Endothelial cell of umbilical vein (primary cell): Measurements from ENCODE around the gene TPBG. TPM values are rescaled to one million over a fixed set of nuclear protein-coding genes. Genes with fewer than 3 reads are reported as not detected.

ENCODE experiments used
- BruUV-seq: library from RNA; stranded (reverse); fragments of 400-500 nt; replicated peaks from 2 replicates; lab custom pipeline; 2021; lab: Mats Ljungman, UMichigan
- CTCF ChIA-PET: fragments of 300-600, 350-600 bp; sonication (Branson Sonifier 250); formaldehyde crosslinking; loops from one replicate; lab custom pipeline; 2021; ENCODE audit warnings: antibody characterized with exemption, inconsistent platforms; lab: Charles Lee
- POLR2A ChIA-PET: fragments of 300-600, 350-600 bp; sonication (Branson Sonifier 250); formaldehyde crosslinking; loops from one replicate; lab custom pipeline; 2021; ENCODE audit warnings: antibody characterized with exemption, inconsistent platforms; lab: Charles Lee
- DNase-seq: peaks from one replicate; pipeline ENCODE4 v3.0.0-alpha.2; 2011; ENCODE audit warnings: low read depth, low spot score
- FAIRE-seq: peaks from 2 replicates; lab custom pipeline; 2011; peaks lifted over from hg19 to GRCh38; lab: Jason Lieb, UNC
- H2AFZ ChIP-seq: 2 replicates; pipeline ENCODE4 v1.6.0; 2012; ENCODE audit warnings: low read depth, low read length, control low read depth, inconsistent platforms
- H3K27ac ChIP-seq: 2 replicates; pipeline ENCODE4 v1.5.1; 2011; ENCODE audit warnings: low read depth, mild to moderate bottlenecking, control low read depth, low read length, moderate library complexity; ENCODE audit not compliant: insufficient read depth
- H3K27me3 ChIP-seq, 2 experiments: 2 replicates each; pipeline versions ENCODE4 v1.6.0 to v1.6.1; 2011; ENCODE audit warnings: low read length in 2 of 2, mixed read lengths in 1 of 2; ENCODE audit not compliant: control insufficient read depth in 2 of 2, insufficient read depth in 2 of 2
- H3K36me3 ChIP-seq, 2 experiments: 2 replicates in 1 of 2; 3 replicates in 1 of 2; pipeline ENCODE4 v1.5.1; 2011; ENCODE audit warnings: low read length in 2 of 2, mild to moderate bottlenecking in 1 of 2, moderate library complexity in 1 of 2; ENCODE audit not compliant: control insufficient read depth in 2 of 2, insufficient read depth in 2 of 2; ENCODE audit errors: extremely low read depth in 1 of 2
- H3K4me1 ChIP-seq: 3 replicates; pipeline ENCODE4 v1.5.1; 2011; ENCODE audit warnings: mild to moderate bottlenecking, low read length; ENCODE audit not compliant: control insufficient read depth, insufficient read depth; ENCODE audit errors: extremely low read depth
- H3K4me2 ChIP-seq: 2 replicates; pipeline ENCODE4 v1.6.1; 2011; ENCODE audit warnings: low read length, control low read depth, mixed read lengths; ENCODE audit not compliant: insufficient read depth
- H3K4me3 ChIP-seq, 3 experiments: fragments of 200-600 bp in 1 of 3; sonication (generic), shearing (Covaris generic) in 1 of 3; replicated peaks in 1 of 3; 2 replicates each; pipeline ENCODE4 v1.5.1; 2011 to 2016; ENCODE audit warnings: control low read depth in 3 of 3, low read length in 3 of 3, mild to moderate bottlenecking in 2 of 3, inconsistent platforms in 1 of 3, low read depth in 1 of 3, moderate library complexity in 1 of 3; ENCODE audit not compliant: insufficient read depth in 1 of 3
- H3K79me2 ChIP-seq: 2 replicates; pipeline ENCODE4 v1.6.0; 2012; ENCODE audit warnings: low read length, inconsistent platforms; ENCODE audit not compliant: control insufficient read depth, insufficient read depth
- H3K9ac ChIP-seq: replicated peaks from 2 replicates; pipeline ENCODE3; 2011; ENCODE audit warnings: low read length, control low read depth; ENCODE audit not compliant: insufficient read depth; ENCODE audit errors: extremely low read depth
- H3K9me1 ChIP-seq: replicated peaks from 3 replicates; pipeline ENCODE4 v1.6.0; 2011; ENCODE audit warnings: mild to moderate bottlenecking, low read length; ENCODE audit not compliant: control insufficient read depth, insufficient read depth; ENCODE audit errors: extremely low read depth
- H3K9me3 ChIP-seq: replicated peaks from 2 replicates; pipeline ENCODE4 v1.5.1; 2012; ENCODE audit warnings: low read length, inconsistent platforms; ENCODE audit not compliant: control insufficient read depth, insufficient read depth
- H4K20me1 ChIP-seq: replicated peaks from 2 replicates; pipeline ENCODE3; 2011; ENCODE audit warnings: mild to moderate bottlenecking, low read length; ENCODE audit not compliant: control insufficient read depth, insufficient read depth; ENCODE audit errors: extremely low read depth
- EZH2 ChIP-seq: IDR thresholded peaks from 2 replicates; pipeline ENCODE4 v1.6.1; 2012; ENCODE audit warnings: borderline replicate concordance, low read depth, mild to moderate bottlenecking, moderate library complexity, low read length, inconsistent platforms; ENCODE audit not compliant: severe bottlenecking
- FOS ChIP-seq: IDR thresholded peaks from 2 replicates; pipeline ENCODE4 v1.6.1; 2011; ENCODE audit warnings: mild to moderate bottlenecking, low read length, moderate library complexity, borderline replicate concordance; ENCODE audit not compliant: insufficient read depth
- GATA2 ChIP-seq: IDR thresholded peaks from 2 replicates; pipeline ENCODE4 v1.7.0; 2011; ENCODE audit warnings: low read depth, mild to moderate bottlenecking, moderate library complexity, mixed read lengths, low read length; ENCODE audit not compliant: insufficient read length, insufficient read depth
- JUN ChIP-seq: IDR thresholded peaks from 2 replicates; pipeline ENCODE4 v1.6.1; 2011; ENCODE audit warnings: borderline replicate concordance, low read depth; ENCODE audit not compliant: insufficient read length, insufficient read depth
- MYC ChIP-seq: IDR thresholded peaks from one replicate; pipeline ENCODE4 v1.6.1; 2011; ENCODE audit warnings: mild to moderate bottlenecking, low read depth, low read length
- POLR2A ChIP-seq: IDR thresholded peaks from 2 replicates; pipeline ENCODE4 v1.6.1; 2012; ENCODE audit warnings: low read depth, mild to moderate bottlenecking, control low read depth, low read length
- POLR2AphosphoS5 ChIP-seq: IDR thresholded peaks from 2 replicates; pipeline ENCODE4 v1.6.1; 2012; ENCODE audit warnings: low read depth, mild to moderate bottlenecking, control low read depth, low read length, moderate library complexity; ENCODE audit not compliant: insufficient read depth
- dilution Hi-C: fragments of 300-500 bp; cut with MboI; formaldehyde crosslinking; loops from one replicate; pipeline ENCODE4 v1.15.0; 2019; ENCODE audit warnings: low sequenced_read_pairs; ENCODE audit not compliant: extremely low pct_ligation_motif_present
- intact Hi-C: fragments of 100-400 bp; cut with micrococcal nuclease; formaldehyde crosslinking; loops from one replicate; pipeline ENCODE4 v1.10.0; 2022
- polyA plus RNA-seq, 4 experiments: library from polyadenylated mRNA; depleted of rRNA in 3 of 4; stranded (reverse) in 3 of 4; unstranded in 1 of 4; fragments of >200 nt; gene quantifications; 2 replicates each; pipeline versions ENCODE4 v1.2.1 to v1.2.3, GENCODE V29; 2011 to 2012; ENCODE audit warnings: missing spikeins in 1 of 4
- total RNA-seq: library from RNA; stranded (reverse); gene quantifications from 2 replicates; pipeline ENCODE4 v1.2.3, GENCODE V29; 2021
- TF ChIP-seq, protein P1 (sequence below): IDR thresholded peaks from 2 replicates; pipeline ENCODE4 v1.6.1; 2011; ENCODE audit not compliant: insufficient read depth, insufficient read length
- TF ChIP-seq, protein P2 (sequence below), 2 donors: IDR thresholded peaks; 1 replicate in 1 of 2; 2 replicates in 1 of 2; pipeline ENCODE4 v1.5.1; 2011; ENCODE audit warnings: low read length in 2 of 2, mild to moderate bottlenecking in 2 of 2, moderate library complexity in 2 of 2, control low read depth in 1 of 2, inconsistent platforms in 1 of 2, low read depth in 1 of 2; ENCODE audit not compliant: insufficient read depth in 1 of 2; ENCODE audit errors: extremely low read depth in 1 of 2

Gene TPBG
- total and polyA plus RNA-seq, 2 donors (not counting 3 experiments of a cell fraction or from before 2014, with no cell fraction given), result 7.5 to 9.0 TPM

DNA sequence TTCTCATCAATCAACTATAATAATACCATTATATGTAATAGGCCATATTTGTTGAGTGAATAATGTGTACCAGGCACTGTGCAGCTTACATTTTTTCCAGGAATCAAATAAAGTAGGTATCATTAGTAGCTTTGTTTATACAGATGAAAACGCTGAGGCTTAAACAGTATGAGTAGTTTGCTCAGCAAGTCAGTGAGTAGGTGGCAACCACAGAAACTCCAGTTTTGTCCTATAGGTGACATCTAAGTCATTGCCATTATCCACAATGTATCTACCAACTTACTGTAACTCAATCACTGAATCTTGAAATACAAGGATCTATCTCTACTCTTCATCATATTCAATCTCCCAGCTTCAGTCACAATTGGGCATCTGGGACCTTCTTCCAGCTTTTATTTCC lies 29.8 kb upstream of the TPBG start:
- dilution Hi-C loops (no loop called here), intact Hi-C loops (no loop called here)
- no peaks in the 10 kb centered on the region for H4K20me1 ChIP-seq
- FAIRE-seq, result no peak
- POLR2A ChIA-PET, result no interaction called here
- H3K4me3 ChIP-seq, result no peak overlapping the region
- H2AFZ ChIP-seq, result no peak overlapping the region
- H3K9me3 ChIP-seq, result no peaks in the 10 kb centered on the region
- no peak overlapping the region for H3K27ac ChIP-seq
- H3K27me3 ChIP-seq, result no peaks in the 10 kb centered on the region
- no peaks in the 10 kb centered on the region for H3K79me2 ChIP-seq
- CTCF ChIA-PET, result interaction anchor here (1.4 kb wide), 1 partner anchor 14 kb away, joined by 5 read pairs; no protein-coding TSS in a partner anchor
- H3K9me1 ChIP-seq, result no peaks in the 10 kb centered on the region
- H3K36me3 ChIP-seq, result no peaks in the 10 kb centered on the region
- TF ChIP-seq MYC (no peak), POLR2AphosphoS5 (no peak), POLR2A (no peak), FOS (no peak), EZH2 (no peak)
- TF ChIP-seq, protein P1, sequence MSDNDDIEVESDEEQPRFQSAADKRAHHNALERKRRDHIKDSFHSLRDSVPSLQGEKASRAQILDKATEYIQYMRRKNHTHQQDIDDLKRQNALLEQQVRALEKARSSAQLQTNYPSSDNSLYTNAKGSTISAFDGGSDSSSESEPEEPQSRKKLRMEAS, result no peak
- no peak overlapping the region for H3K9ac ChIP-seq
- H3K4me1 ChIP-seq, result no peaks in the 10 kb centered on the region
- no TSS peak for BruUV-seq
- no peak for DNase-seq
- no peak overlapping the region for H3K4me2 ChIP-seq

DNA sequence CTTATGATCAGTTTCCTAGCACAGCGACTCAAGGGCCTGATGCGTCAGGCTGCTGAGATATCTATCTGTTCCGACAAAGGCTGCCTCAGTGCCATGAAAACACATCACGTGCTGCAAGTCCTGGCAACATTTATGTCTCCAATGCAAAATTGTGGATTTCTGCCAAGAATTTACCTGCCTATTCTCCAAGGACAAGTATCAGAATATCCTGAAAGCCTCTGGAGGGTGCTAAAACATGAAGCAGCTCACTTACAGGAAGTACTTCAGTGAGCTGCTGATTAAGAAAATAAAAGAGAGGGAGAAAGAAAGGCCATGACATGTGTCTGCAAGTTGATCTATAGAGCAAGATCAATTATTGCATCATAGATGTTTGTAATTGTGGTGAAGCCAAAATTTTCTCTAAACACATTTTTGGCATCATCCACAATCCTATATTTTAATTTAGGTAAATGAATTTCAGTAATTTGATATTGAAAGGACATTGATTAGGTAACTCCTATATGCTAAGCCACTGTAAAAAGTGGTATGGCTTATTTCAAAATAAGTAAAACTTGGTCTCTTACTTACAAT lies 25.8 kb upstream of the TPBG start:
- CTCF ChIA-PET, result no interaction called here
- no peak for FAIRE-seq

More for the DNA sequence above, 25.8 kb upstream of the TPBG start:
- intact Hi-C loops, result no loop called here
- H4K20me1 ChIP-seq, result no peaks in the 10 kb centered on the region
- no peaks in the 10 kb centered on the region for H3K36me3 ChIP-seq
- no peak for DNase-seq
- dilution Hi-C loops, result no loop called here
- no peaks in the 10 kb centered on the region for H3K9me3 ChIP-seq
- no peak overlapping the region for H3K9ac ChIP-seq
- H3K4me2 ChIP-seq, result no peak overlapping the region
- no peaks in the 10 kb centered on the region for H3K79me2 ChIP-seq
- TF ChIP-seq GATA2 (no peak), MYC (no peak), JUN (no peak), FOS (no peak), POLR2A (no peak), EZH2 (no peak), POLR2AphosphoS5 (no peak)
- TF ChIP-seq, protein P2, sequence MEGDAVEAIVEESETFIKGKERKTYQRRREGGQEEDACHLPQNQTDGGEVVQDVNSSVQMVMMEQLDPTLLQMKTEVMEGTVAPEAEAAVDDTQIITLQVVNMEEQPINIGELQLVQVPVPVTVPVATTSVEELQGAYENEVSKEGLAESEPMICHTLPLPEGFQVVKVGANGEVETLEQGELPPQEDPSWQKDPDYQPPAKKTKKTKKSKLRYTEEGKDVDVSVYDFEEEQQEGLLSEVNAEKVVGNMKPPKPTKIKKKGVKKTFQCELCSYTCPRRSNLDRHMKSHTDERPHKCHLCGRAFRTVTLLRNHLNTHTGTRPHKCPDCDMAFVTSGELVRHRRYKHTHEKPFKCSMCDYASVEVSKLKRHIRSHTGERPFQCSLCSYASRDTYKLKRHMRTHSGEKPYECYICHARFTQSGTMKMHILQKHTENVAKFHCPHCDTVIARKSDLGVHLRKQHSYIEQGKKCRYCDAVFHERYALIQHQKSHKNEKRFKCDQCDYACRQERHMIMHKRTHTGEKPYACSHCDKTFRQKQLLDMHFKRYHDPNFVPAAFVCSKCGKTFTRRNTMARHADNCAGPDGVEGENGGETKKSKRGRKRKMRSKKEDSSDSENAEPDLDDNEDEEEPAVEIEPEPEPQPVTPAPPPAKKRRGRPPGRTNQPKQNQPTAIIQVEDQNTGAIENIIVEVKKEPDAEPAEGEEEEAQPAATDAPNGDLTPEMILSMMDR (IDR thresholded peaks at IDR 0.05; ENCODE audit: extremely low read depth in 1 of 2, insufficient read depth in 1 of 2, low read depth in 1 of 2, low read length in 2 of 2), result no peak
- TF ChIP-seq, protein P1, result no peak
- no peaks in the 10 kb centered on the region for H3K4me1 ChIP-seq
- H2AFZ ChIP-seq, result no peak overlapping the region
- POLR2A ChIA-PET, result no interaction called here
- H3K4me3 ChIP-seq, result no peak overlapping the region
- H3K9me1 ChIP-seq, result no peaks in the 10 kb centered on the region
- no peaks in the 10 kb centered on the region for H3K27me3 ChIP-seq
- H3K27ac ChIP-seq, result no peak overlapping the region
- no TSS peak for BruUV-seq
